Osteocyte (in vitro differentiated cells): ENCODE results near the gene FSTL4. TPM values are rescaled to one million over a fixed set of nuclear protein-coding genes. Genes with fewer than 3 reads are reported as not detected.

Experiments used
- DNase-seq: peaks from one replicate; pipeline ENCODE4 v3.0.0; 2021; ENCODE audit warnings: mixed read lengths; ENCODE audit not compliant: unreplicated experiment; ENCODE audit errors: extremely low spot score
- H3K27ac Mint-ChIP-seq: one replicate; pipeline ENCODE4 v1.8.0; 2021; ENCODE audit warnings: mild to moderate bottlenecking, mixed read lengths; ENCODE audit not compliant: unreplicated experiment
- H3K27me3 Mint-ChIP-seq: one replicate; pipeline ENCODE4 v1.8.0; 2021; ENCODE audit warnings: mixed read lengths; ENCODE audit not compliant: unreplicated experiment
- H3K36me3 Mint-ChIP-seq: one replicate; pipeline ENCODE4 v1.8.0; 2021; ENCODE audit warnings: mixed read lengths; ENCODE audit not compliant: unreplicated experiment
- H3K4me1 Mint-ChIP-seq: one replicate; pipeline ENCODE4 v1.8.0; 2021; ENCODE audit warnings: mixed read lengths; ENCODE audit not compliant: unreplicated experiment
- H3K4me3 Mint-ChIP-seq: one replicate; pipeline ENCODE4 v1.8.0; 2021; ENCODE audit warnings: mild to moderate bottlenecking, moderate library complexity, mixed read lengths; ENCODE audit not compliant: unreplicated experiment
- H3K9me3 Mint-ChIP-seq: one replicate; pipeline ENCODE4 v1.8.0; 2021; ENCODE audit warnings: mixed read lengths; ENCODE audit not compliant: unreplicated experiment
- CTCF ChIP-seq: fragments of 200-600 bp; sonication (generic); IDR thresholded peaks from 2 replicates; pipeline ENCODE4 v1.5.0; 2021; ENCODE audit warnings: antibody characterized with exemption, mild to moderate bottlenecking, moderate library complexity
- microRNA-seq: library from miRNA; unstranded; fragments of <30 nt; microRNA quantifications from one replicate; pipeline ENCODE4 v1.1.0, GENCODE V29; 2020; ENCODE audit not compliant: unreplicated experiment
- total RNA-seq: library from RNA; stranded (reverse); gene quantifications from 2 replicates; pipeline ENCODE4 v1.2.1, GENCODE V29; 2021

The FSTL4 gene
- total RNA-seq, 1 donor from 2014 or later = not detected

- H3K27ac Mint-ChIP-seq = no peak overlapping the region
- H3K36me3 Mint-ChIP-seq = no peaks in the 10 kb centered on the region
- no peak for TF ChIP-seq CTCF
- peaks cover 7% of the 10 kb centered on the region for H3K27me3 Mint-ChIP-seq
- peak; percentile 70 for DNase-seq
- no peak overlapping the region for H3K4me3 Mint-ChIP-seq
- H3K9me3 Mint-ChIP-seq = no peaks in the 10 kb centered on the region
- no peaks in the 10 kb centered on the region for H3K4me1 Mint-ChIP-seq
Measured at GRCh38 chr5:133147815-133148567, 464.4 kb downstream of the FSTL4 start.

GRCh38 chr5:133147411-133147810, 464.9 kb downstream of the FSTL4 start:
- H3K9me3 Mint-ChIP-seq = no peaks in the 10 kb centered on the region
- no peak overlapping the region for H3K4me3 Mint-ChIP-seq
- H3K4me1 Mint-ChIP-seq = no peaks in the 10 kb centered on the region
- H3K27me3 Mint-ChIP-seq = peaks cover 7% of the 10 kb centered on the region
- DNase-seq = peak; percentile 74
- no peak overlapping the region for H3K27ac Mint-ChIP-seq
- H3K36me3 Mint-ChIP-seq = no peaks in the 10 kb centered on the region
- TF ChIP-seq CTCF = no peak

Small RNAs within 50 kb of the gene (microRNA-seq; reads per million reads assigned to microRNA genes)
- not detected for gene MIR1289-2
